22Rv1 (cell line): ENCODE results near the gene ACD.

ENCODE experiments used
- CTCF ChIP-seq: fragments of 450-650 bp; IDR thresholded peaks from 2 replicates; pipeline ENCODE4 v1.5.1; 2017; ENCODE audit warnings: mild to moderate bottlenecking
- ZFX ChIP-seq: fragments of 450-650 bp; IDR thresholded peaks from 2 replicates; pipeline ENCODE4 v1.6.1; 2017; ENCODE audit warnings: antibody characterized with exemption, borderline replicate concordance

- TF ChIP-seq CTCF (no peak), ZFX (no peak)
Measured at GRCh38 chr16:67647681-67648080, 12.4 kb downstream of the ACD start.
